ENCODE results near the gene STAU1.
"Not testable (repeated sequence)": the region's sequence is repeated elsewhere in the genome, so short reads cannot be mapped to it uniquely, and the experiment has no call there.

Gene STAU1

GRCh38 chr20:49199729-49200293, 11.7 kb upstream of the STAU1 start:
- DNase-seq, result no peak

GRCh38 chr20:49192944-49193518, 4.9 kb upstream of the STAU1 start:
- not testable (repeated sequence) for DNase-seq

- DNase-seq, result no peak
Observed at GRCh38 chr20:49187330-49187850, 744 bp downstream of the STAU1 start.

- DNase-seq, result no peak
Observed at GRCh38 chr20:49186535-49187329, 1.4 kb downstream of the STAU1 start.

- no peak for DNase-seq
Observed at GRCh38 chr20:49185071-49185761, 2.9 kb downstream of the STAU1 start.

- no peak for DNase-seq
Observed at GRCh38 chr20:49184691-49185070, 3.5 kb downstream of the STAU1 start.

- DNase-seq, result not testable (repeated sequence)
Observed at GRCh38 chr20:49184084-49184501, 4.0 kb downstream of the STAU1 start.

GRCh38 chr20:49183444-49183843, 4.7 kb downstream of the STAU1 start:
- DNase-seq, result no peak

- no peak for DNase-seq
Observed at GRCh38 chr20:49181265-49181877, 6.8 kb downstream of the STAU1 start.

GRCh38 chr20:49179368-49180277, 8.5 kb downstream of the STAU1 start:
- no peak for DNase-seq

- DNase-seq, result no peak
Observed at GRCh38 chr20:49174183-49174582, 14.0 kb downstream of the STAU1 start.

- no peak for DNase-seq
Observed at GRCh38 chr20:49172413-49172812, 15.7 kb downstream of the STAU1 start.

GRCh38 chr20:49171909-49172308, 16.2 kb downstream of the STAU1 start:
- no peak for DNase-seq

GRCh38 chr20:49170714-49171113, 17.4 kb downstream of the STAU1 start:
- no peak for DNase-seq

GRCh38 chr20:49169547-49169946, 18.6 kb downstream of the STAU1 start:
- no peak for DNase-seq

GRCh38 chr20:49168864-49169263, 19.3 kb downstream of the STAU1 start:
- not testable (repeated sequence) for DNase-seq

- DNase-seq, result no peak
Observed at GRCh38 chr20:49167811-49168507, 20.2 kb downstream of the STAU1 start.

GRCh38 chr20:49166534-49167449, 21.3 kb downstream of the STAU1 start:
- DNase-seq, result no peak

GRCh38 chr20:49165611-49166010, 22.5 kb downstream of the STAU1 start:
- DNase-seq, result no peak

- DNase-seq, result no peak
Observed at GRCh38 chr20:49163696-49164095, 24.4 kb downstream of the STAU1 start.
